Ecto neural progenitor cell (in vitro differentiated cells): Measurements from ENCODE around the gene FLT3.
A peak's percentile ranks its signal among the peaks of the same experiment; 100 is the strongest.

Experiments
- DNase-seq: peaks from one replicate; pipeline ENCODE4 v3.0.0-alpha.2; 2018; ENCODE audit warnings: low spot score

The FLT3 gene

GRCh38 chr13:27960362-27961226 is 139.8 kb downstream of the FLT3 start:
- peak; percentile 85 for DNase-seq

GRCh38 chr13:27959976-27960361 is 140.4 kb downstream of the FLT3 start:
- DNase-seq: no peak

GRCh38 chr13:27956576-27957300 is 143.6 kb downstream of the FLT3 start:
- no peak for DNase-seq

- no peak for DNase-seq
These were observed 145.3 kb downstream of the FLT3 start for GRCh38 chr13:27955014-27955591.

GRCh38 chr13:27954406-27954851 is 145.9 kb downstream of the FLT3 start:
- peak; percentile 70 for DNase-seq

GRCh38 chr13:27953676-27954405 is 146.5 kb downstream of the FLT3 start:
- peak; percentile 93 for DNase-seq
